MCF 10A (cell line): ENCODE data around the gene ST14. TPM values are rescaled to one million over a fixed set of nuclear protein-coding genes. Genes with fewer than 3 reads are reported as not detected.

Experiments used
- BruUV-seq: library from RNA; stranded (reverse); fragments of 400-500 nt; replicated peaks from 2 replicates; lab custom pipeline; 2021; lab: Mats Ljungman, UMichigan
- CTCF ChIA-PET: fragments of 300-600 bp; sonication (Branson Sonifier 250); formaldehyde crosslinking; extraction: SDS; loops from one replicate; lab custom pipeline; 2021; ENCODE audit warnings: antibody characterized with exemption, inconsistent platforms; lab: Yijun Ruan, JAX
- POLR2A ChIA-PET: fragments of 300-600, 350-650 bp; sonication (Branson Sonifier 250); formaldehyde crosslinking; extraction: SDS; loops from one replicate; lab custom pipeline; 2020; ENCODE audit warnings: antibody characterized with exemption, inconsistent platforms; lab: Yijun Ruan, JAX
- DNase-seq: peaks from one replicate; pipeline ENCODE4 v3.0.0-alpha.2; 2018; ENCODE audit not compliant: unreplicated experiment
- H3K27ac Mint-ChIP-seq: one replicate; pipeline ENCODE4 v1.8.0; 2022; ENCODE audit warnings: mild to moderate bottlenecking, low read depth, mixed read lengths; ENCODE audit not compliant: unreplicated experiment
- H3K27me3 Mint-ChIP-seq: one replicate; pipeline ENCODE4 v1.8.0; 2022; ENCODE audit warnings: mixed read lengths; ENCODE audit not compliant: insufficient read depth, unreplicated experiment
- H3K36me3 Mint-ChIP-seq: one replicate; pipeline ENCODE4 v1.8.0; 2022; ENCODE audit warnings: mild to moderate bottlenecking, moderate library complexity, mixed read lengths; ENCODE audit not compliant: insufficient read depth, unreplicated experiment
- H3K4me1 Mint-ChIP-seq: one replicate; pipeline ENCODE4 v1.8.0; 2022; ENCODE audit warnings: mixed read lengths; ENCODE audit not compliant: insufficient read depth, unreplicated experiment
- H3K4me3 Mint-ChIP-seq: one replicate; pipeline ENCODE4 v1.8.0; 2022; ENCODE audit warnings: mild to moderate bottlenecking, moderate library complexity, mixed read lengths; ENCODE audit not compliant: unreplicated experiment
- H3K9me3 Mint-ChIP-seq: one replicate; pipeline ENCODE4 v1.8.0; 2022; ENCODE audit warnings: mixed read lengths; ENCODE audit not compliant: unreplicated experiment
- CTCF ChIP-seq: fragments of 200-600 bp; IDR thresholded peaks from one replicate; pipeline ENCODE4 v1.8.0; 2022; ENCODE audit warnings: antibody characterized with exemption, mild to moderate bottlenecking; ENCODE audit not compliant: unreplicated experiment
- intact Hi-C: fragments of 100-400 bp; cut with micrococcal nuclease; formaldehyde crosslinking; loops from 2 replicates; pipeline ENCODE4 v1.14.1; 2022
- total RNA-seq: library from RNA; stranded (reverse); gene quantifications from 2 replicates; pipeline ENCODE4 v1.2.3, GENCODE V29; 2022

The ST14 gene
- total RNA-seq, 1 experiment from 2014 or later: 27.2 TPM

DNA sequence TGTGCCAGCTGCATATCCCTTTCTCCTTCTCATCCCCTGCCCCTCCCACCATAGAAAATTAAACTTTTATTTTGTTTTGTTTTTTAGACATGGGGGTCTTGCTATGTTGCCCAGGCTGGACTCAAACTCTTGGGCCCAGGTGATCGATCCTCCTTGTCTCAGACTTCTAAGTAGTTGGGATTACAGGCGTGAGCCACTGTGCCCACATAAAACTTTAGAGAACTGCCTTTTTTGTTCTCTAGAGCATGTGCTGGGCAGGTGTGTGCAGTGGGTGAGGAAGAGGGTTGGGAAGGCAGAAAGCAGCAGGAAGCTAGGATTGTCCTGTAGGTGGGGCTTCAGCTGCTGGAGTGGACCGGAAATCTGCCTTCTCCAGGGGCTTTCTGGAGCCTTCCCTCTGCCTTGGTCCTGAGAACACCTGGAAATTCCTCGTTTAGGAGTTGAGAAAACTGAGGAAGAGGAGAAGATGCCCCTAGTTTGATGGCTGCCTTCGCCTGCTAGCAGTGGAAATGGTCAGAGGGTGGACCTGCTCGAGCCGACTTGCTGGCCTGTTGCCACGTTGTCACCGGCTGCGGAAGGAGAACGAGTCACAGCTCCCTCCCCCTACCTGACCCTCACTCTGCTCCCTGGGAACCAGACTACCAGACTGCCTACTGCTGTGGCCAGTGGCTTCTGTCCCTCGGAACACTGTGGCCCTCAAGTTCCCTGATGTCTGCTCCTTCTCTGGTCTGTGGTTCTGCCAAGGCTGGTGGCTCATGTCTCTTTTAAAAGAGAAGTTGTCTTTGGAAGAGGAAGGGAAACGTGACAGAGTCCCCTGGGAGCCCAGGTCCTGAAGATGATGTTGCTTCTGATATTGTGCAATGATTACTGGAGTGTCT, 4.0 kb downstream of the ST14 start:
- POLR2A ChIA-PET: interaction anchor here (1.2 to 4.3 kb wide), 2 partner anchors 15 to 18 kb away, joined by 4 to 14 read pairs; no protein-coding TSS in a partner anchor
- H3K36me3 Mint-ChIP-seq: no peaks in the 10 kb centered on the region
- DNase-seq: no peak
- BruUV-seq: no TSS peak
- CTCF ChIA-PET: interaction anchor here (0.6 to 1.1 kb wide), 2 partner anchors 32 to 674 kb away, joined by 3 to 4 read pairs; no protein-coding TSS in a partner anchor
- H3K27me3 Mint-ChIP-seq: peaks cover 9% of the 10 kb centered on the region
- intact Hi-C loops: no loop called here
- H3K4me3 Mint-ChIP-seq: no peak overlapping the region
- no peaks in the 10 kb centered on the region for H3K9me3 Mint-ChIP-seq
- peak overlapping the region; percentile 57 for H3K27ac Mint-ChIP-seq
- peaks cover 31% of the 10 kb centered on the region for H3K4me1 Mint-ChIP-seq
- TF ChIP-seq CTCF: no peak

- Mint-ChIP-seq H3K9me3 (no peaks in the 10 kb centered on the region), H3K4me1 (peaks cover 31% of the 10 kb centered on the region), H3K36me3 (no peaks in the 10 kb centered on the region), H3K4me3 (no peak overlapping the region), H3K27me3 (peaks cover 2% of the 10 kb centered on the region), H3K27ac (no peak overlapping the region)
- no peak for DNase-seq
- BruUV-seq: no TSS peak
- ChIA-PET POLR2A (interaction anchor here (0.6 kb wide), 1 partner anchor 127 kb away, joined by 3 read pairs; no protein-coding TSS in a partner anchor), CTCF (no interaction called here)
- TF ChIP-seq CTCF: no peak
- intact Hi-C loops: no loop called here
Measured at GRCh38 chr11:130164221-130164570, 4.6 kb downstream of the ST14 start.

DNA sequence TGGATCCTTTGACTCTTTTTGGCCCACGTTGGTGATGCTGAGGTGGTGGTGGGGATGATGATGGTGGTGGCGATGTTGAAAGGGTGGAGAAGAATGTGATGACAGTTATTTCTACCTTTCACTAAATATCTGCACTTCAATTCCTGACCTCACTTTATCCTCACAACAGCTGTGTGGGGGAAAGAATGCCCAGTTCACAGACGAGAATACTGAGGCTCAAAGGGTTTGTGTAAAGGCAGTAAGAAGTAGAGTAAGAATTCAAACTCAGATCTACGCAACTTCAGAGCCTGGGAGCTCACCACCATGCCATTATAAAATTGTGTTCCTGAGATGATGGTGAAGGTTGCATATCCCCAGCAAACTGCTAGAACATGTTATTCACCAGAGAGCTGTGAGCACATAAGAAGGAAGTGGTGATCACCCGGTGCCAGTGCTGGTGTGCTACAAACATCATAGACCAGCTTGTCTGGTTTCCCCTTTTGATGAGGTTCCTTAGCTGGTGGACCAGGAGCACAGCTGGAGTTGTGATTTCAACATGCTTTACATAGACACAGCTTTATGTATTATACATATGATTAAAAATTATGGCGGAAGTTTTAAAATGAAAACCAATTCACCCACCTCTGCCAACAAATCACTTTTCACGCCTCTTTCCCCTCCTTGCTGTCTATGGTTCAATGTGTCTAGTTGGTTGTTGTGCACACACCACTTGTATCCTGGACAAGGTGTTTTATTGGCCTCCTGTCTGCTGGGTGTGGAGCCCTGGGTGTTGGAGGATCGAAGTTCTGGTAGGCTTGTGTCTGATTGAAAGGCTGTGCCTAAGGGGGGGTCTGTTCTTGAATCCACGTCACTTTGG, 6.2 kb downstream of the ST14 start:
- intact Hi-C loops: no loop called here
- no peaks in the 10 kb centered on the region for H3K27me3 Mint-ChIP-seq
- peak overlapping the region; percentile 68 for H3K27ac Mint-ChIP-seq
- H3K4me3 Mint-ChIP-seq: no peak overlapping the region
- peaks cover 31% of the 10 kb centered on the region for H3K4me1 Mint-ChIP-seq
- ChIA-PET POLR2A (interaction anchor here (0.9 to 1.6 kb wide), 6 partner anchors 12 to 95 kb away, joined by 3 to 7 read pairs (median 4); no protein-coding TSS in a partner anchor), CTCF (interaction anchor here (1.0 to 1.4 kb wide), 2 partner anchors 16 to 47 kb away, joined by 3 to 5 read pairs; no protein-coding TSS in a partner anchor)
- no peak for DNase-seq
- no peak for TF ChIP-seq CTCF
- H3K36me3 Mint-ChIP-seq: no peaks in the 10 kb centered on the region
- no peaks in the 10 kb centered on the region for H3K9me3 Mint-ChIP-seq
- BruUV-seq: no TSS peak
